ENCODE results near the gene CDC14A.

CDC14A gene

GRCh38 chr1:100443811-100444571 is 91.7 kb downstream of the CDC14A start:
- DNase-seq (ENCODE audit: low read depth in 2 of 2): no peak

- DNase-seq (ENCODE audit: low read depth in 2 of 2): no peak
These were observed 93.3 kb downstream of the CDC14A start for GRCh38 chr1:100445565-100445964.

DNA sequence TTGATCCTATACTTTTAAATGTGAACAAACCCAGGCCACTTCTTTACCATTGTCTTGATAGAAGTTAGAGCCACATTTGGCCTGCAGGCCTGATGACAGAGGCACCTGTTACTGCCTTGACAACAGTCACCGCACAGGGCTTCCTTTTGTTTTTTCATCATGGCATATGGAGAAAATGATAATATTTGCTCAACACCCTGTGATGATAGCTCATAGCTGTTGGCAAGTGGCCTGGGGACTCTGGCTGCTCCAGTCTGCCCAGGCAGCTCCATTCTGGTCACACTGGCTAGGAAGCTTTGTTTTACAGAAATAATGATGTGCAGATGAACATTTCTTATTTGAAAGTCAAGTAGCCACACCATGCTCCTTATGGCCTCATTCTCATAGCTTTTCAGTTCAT is 96.1 kb downstream of the CDC14A start:
- no peak for DNase-seq (ENCODE audit: low read depth in 2 of 2)

GRCh38 chr1:100449477-100449876 is 97.2 kb downstream of the CDC14A start:
- DNase-seq (ENCODE audit: low read depth in 2 of 2): no peak

DNA sequence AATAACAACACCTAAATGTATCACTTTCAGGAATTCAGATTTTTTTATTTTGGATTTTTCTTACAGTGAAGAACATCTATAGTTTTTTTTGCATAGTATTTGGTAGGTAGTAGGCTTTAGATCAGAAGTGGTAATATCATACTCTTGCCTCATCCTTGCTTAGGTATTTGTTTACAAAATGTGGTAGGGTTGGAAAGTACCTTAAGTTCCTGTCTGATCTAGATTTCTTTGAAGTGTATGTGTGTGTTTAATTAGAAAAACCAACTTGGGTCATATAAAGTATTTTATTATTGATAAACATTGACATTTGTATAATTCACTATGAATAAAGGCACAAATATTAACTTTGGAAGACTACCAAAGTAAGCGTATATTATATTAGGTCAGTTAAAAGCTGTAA is 100.3 kb downstream of the CDC14A start:
- DNase-seq (ENCODE audit: low read depth in 2 of 2): no peak

- DNase-seq (ENCODE audit: low read depth in 2 of 2): no peak
These were observed 103.3 kb downstream of the CDC14A start for GRCh38 chr1:100455478-100456072.

DNA sequence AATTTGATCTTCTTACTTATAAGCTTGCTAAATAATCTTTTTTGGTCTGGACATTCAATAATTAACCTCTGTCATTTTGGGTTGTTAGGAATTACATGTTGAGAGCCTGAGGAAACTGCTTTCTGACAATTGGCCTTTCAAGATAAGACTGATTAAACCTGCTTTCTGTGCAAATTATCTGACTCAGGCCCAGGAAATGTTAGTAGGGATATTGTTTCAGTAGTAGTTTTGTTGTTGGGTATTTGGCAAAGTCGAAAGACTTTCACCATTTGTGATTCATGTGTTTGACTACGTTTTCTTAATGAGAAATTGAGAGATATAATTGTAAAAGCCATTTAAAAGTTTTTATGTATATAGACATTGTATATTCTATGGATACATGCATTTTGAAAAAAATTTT is 104.6 kb downstream of the CDC14A start:
- no peak for DNase-seq (ENCODE audit: low read depth in 2 of 2)

DNA sequence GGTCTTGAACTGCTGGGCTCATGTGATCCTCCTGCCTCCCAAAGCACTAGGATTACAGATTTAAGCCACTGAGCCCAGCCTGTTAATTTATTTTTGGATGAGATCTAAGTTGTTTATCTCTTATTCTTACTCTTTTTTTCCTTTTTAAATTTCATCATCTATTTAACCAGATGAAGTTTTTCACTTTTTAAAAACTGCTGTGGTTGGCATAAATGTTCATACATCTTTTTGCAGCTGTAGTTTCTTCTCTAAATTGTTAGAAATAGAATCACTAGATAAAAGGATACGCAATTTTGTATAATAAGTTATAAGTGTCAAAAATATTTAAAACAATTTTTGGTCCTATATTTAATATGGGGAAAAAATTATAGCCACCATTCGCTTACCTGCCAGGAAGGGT is 105.4 kb downstream of the CDC14A start:
- DNase-seq (ENCODE audit: low read depth in 2 of 2): no peak

DNA sequence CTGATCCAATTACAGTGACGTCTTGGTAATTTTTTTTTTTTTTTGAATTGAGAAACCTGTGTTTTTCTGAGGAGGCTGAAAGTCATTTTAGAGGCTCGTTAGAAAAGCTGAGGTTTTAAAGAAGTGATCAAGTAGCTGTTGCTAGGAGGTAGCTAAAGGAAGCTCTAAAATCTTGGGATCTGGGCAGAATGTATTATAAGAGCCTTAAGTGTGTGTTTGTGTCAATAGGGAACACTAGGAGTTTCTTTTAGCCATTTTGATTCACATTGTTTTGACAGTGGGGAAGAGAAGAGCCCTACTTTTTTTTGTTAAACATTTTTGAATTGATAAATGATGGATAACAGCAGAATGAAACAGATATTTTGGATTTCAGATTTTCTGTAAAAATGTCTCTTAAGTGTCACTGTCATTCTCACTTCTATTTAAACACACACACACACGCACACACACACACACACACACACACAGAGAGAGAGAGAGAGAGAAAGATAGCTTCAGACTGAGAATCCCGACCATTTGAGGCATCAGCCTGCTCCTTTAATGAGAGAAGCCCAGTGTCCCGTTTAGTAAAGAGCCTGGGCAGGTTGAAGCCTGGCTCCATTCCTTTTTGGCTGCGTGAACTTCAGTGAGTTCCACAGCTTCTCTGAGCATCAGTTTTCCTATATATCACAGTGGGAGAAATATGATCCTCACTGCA is 106.5 kb downstream of the CDC14A start:
- DNase-seq (ENCODE audit: low read depth in 2 of 2): no peak

DNA sequence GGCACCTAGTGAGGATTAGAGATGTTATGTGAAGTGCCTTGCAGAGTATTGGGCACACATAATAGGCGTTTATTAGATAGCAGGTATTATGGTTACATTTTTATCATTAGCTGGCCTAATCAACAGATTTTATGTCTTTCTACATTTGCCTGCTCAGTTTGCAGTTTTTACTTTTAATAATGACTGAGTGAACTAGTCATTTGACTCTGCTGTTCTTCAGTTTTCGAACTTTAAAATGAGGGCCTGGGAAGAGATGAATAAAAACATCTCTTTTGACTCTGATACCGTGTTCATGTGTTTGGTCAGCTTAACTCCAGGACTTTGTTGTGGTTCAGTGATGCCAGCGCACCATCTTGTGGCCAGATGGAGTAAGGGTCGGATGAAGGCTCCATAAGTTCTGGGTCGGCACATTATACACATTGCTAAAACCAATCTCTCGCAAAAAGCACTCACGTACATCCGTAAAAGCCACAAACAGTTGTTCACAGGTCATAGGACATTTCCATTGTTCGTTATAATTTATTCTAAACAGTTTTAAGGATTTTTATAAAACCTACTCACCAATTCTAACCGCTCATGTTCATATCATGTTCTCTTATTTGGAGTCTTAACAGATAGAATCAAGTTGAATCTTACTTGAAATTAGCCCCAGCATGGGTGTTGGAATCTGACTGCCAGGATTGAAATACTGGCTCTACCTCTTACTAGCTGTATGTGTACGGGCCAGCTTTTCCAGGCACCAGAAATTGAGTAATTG is 107.2 kb downstream of the CDC14A start:
- DNase-seq (ENCODE audit: low read depth in 2 of 2): peak; percentile 23 to 39

DNA sequence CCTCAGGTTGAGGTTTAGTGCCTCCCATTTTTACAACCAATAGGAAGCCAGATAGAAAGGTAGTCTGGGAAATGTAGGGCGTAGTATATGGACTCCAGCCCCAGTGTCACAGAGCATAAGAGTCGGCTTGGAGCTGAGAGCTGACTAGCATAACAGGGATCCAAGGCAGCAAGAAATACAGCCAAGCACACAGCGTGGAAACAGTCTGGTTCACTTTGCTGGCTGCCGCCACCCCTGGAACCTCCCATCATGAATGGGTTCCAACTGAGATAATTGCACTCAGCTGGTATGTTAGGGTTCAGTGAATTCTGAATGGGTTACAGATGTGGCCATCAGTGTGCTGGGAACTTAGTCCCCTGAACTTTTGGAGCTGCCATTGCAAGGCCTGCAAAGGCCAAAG is 108.9 kb downstream of the CDC14A start:
- no peak for DNase-seq (ENCODE audit: low read depth in 2 of 2)

- no peak for DNase-seq (ENCODE audit: low read depth in 2 of 2)
These were observed 110.2 kb downstream of the CDC14A start for GRCh38 chr1:100462326-100463025.

DNA sequence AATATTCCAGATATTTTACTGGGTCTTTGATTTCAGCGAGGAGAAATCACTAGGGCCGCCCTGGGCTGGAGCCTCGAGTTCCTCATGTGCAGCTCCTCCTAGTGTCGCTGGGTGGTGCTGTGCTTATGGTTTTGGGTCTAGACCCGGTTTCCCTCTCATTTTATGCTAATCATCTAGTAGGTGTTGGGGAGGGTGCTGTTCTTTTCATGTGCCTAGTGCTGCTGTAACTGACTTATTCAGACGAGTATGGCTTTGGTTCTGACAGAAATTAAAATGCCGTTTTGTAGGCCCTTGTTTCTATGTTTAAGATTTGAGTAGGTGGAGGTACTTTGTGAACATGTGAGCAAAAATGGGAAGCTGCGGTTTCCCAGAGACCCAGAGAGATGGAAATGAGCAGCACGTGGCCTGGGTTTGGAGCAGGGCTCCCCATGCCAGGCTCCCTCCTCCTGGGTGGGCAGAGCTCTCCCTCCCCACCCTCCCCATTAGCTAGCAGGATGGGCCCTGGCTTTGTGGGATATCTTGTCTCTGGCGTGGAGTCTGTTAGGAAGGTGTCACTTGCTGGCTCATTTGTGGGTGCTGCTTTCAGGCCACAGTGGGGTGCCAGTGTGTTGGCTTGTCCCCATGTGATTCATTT is 111.6 kb downstream of the CDC14A start:
- DNase-seq (ENCODE audit: low read depth in 2 of 2): no peak

GRCh38 chr1:100469578-100469977 is 117.3 kb downstream of the CDC14A start:
- DNase-seq (ENCODE audit: low read depth in 2 of 2): no peak

GRCh38 chr1:100474834-100475233 is 122.5 kb downstream of the CDC14A start:
- no peak for DNase-seq (ENCODE audit: low read depth in 2 of 2)

DNA sequence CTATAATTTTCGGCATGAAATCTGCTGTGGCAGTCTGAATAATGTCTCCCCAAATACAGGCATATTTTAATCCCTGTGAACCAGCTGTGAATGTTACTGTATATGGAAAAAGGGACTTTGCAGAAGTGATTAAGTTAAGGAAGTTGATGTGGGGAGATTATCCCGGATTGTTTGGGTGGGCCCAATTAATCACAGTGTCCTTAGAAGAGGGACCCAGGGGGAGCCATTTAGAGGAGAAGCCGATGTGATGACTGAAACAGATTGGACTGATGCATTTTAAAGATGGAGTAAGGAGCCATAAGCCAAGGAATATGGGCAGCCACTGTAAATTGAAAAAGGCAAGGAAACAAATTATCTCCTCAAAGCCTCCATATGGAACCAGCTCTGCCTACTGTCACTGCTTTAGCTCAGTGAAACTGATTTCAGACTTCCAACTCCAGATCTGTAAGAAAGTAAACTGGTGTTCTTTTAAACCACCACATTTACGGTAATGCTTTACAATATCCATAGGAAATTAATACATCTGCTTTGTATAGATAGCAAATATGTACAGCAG is 124.5 kb downstream of the CDC14A start:
- DNase-seq (ENCODE audit: low read depth in 2 of 2): no peak

- DNase-seq (ENCODE audit: low read depth in 2 of 2): no peak
These were observed 126.5 kb downstream of the CDC14A start for GRCh38 chr1:100478816-100479215.

GRCh38 chr1:100479620-100480338 is 127.5 kb downstream of the CDC14A start:
- no peak for DNase-seq (ENCODE audit: low read depth in 2 of 2)

- DNase-seq (ENCODE audit: low read depth in 2 of 2): no peak
These were observed 129.0 kb downstream of the CDC14A start for GRCh38 chr1:100481303-100481702.

DNA sequence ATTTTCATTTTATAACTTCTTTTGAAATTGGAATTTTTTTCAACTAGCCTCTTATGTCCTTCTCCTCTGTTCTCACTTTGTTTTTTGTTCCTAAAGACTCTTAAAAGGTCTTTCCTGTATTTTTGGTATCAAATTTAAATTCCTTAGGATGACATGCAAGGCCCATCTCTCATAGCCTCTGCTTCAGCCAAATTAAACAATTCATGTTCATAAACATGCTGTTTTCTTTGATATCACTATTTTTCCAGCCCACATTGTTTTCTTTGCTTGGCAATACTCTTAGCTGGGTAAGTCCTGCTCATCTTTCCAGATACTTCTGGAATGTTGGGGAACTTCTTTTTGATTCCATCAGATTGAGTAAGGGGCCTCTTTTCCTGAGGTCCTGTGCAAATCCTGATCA is 129.9 kb downstream of the CDC14A start:
- DNase-seq (ENCODE audit: low read depth in 2 of 2): no peak

All from activated CD8-positive, alpha-beta memory T cell treated with anti-CD3 and anti-CD28 coated beads for 4 hours (primary cell).